ENCODE measurements around the gene SMURF2. TPM values are rescaled to one million over a fixed set of nuclear protein-coding genes. Genes with fewer than 3 reads are reported as not detected.
A peak's percentile ranks its signal among the peaks of the same experiment; 100 is the strongest.
"Not testable (repeated sequence)": the region's sequence is repeated elsewhere in the genome, so short reads cannot be mapped to it uniquely, and the experiment has no call there.

The SMURF2 gene
- total RNA-seq, 4 donors from 2014 or later, result 18.4 to 92.0 (median 37.3) TPM

DNA sequence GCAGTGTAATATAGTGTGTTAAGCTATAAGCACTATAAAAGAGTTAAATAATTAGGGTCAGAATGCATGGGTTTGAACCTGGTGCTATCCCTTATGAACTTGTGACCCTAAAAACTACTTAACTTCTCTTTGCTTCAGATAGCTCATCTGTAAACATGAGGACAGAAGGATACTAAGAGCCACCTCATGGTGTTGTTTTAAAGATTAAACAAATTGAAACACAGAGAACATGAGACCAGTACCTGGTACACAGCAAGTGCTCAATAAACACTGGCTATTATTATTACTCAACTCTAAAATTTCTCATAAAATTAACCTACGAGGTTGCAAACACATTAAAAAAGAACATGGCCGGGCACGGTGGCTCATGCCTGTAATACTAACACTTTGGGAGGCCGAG, 43.3 kb downstream of the SMURF2 start:
- Histone ChIP-seq H3K27ac (no peak overlapping the region), H3K4me3 (no peak overlapping the region), H3K4me1 (peaks cover 0 to 8% of the 10 kb centered on the region in 2 donors), H3K9me3 (no peaks in the 10 kb centered on the region), H3K36me3 (no peaks in the 10 kb centered on the region), H3K27me3 (no peaks in the 10 kb centered on the region)
- TF ChIP-seq, protein P1, sequence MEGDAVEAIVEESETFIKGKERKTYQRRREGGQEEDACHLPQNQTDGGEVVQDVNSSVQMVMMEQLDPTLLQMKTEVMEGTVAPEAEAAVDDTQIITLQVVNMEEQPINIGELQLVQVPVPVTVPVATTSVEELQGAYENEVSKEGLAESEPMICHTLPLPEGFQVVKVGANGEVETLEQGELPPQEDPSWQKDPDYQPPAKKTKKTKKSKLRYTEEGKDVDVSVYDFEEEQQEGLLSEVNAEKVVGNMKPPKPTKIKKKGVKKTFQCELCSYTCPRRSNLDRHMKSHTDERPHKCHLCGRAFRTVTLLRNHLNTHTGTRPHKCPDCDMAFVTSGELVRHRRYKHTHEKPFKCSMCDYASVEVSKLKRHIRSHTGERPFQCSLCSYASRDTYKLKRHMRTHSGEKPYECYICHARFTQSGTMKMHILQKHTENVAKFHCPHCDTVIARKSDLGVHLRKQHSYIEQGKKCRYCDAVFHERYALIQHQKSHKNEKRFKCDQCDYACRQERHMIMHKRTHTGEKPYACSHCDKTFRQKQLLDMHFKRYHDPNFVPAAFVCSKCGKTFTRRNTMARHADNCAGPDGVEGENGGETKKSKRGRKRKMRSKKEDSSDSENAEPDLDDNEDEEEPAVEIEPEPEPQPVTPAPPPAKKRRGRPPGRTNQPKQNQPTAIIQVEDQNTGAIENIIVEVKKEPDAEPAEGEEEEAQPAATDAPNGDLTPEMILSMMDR (IDR thresholded peaks at IDR 0.05), result no peak
- TF ChIP-seq POLR2A (IDR thresholded peaks at IDR 0.05), result no peak
- intact Hi-C loops (cut with DNase I; ENCODE audit: low total_unique reads), result no loop called here
- DNase-seq, result no peak

DNA sequence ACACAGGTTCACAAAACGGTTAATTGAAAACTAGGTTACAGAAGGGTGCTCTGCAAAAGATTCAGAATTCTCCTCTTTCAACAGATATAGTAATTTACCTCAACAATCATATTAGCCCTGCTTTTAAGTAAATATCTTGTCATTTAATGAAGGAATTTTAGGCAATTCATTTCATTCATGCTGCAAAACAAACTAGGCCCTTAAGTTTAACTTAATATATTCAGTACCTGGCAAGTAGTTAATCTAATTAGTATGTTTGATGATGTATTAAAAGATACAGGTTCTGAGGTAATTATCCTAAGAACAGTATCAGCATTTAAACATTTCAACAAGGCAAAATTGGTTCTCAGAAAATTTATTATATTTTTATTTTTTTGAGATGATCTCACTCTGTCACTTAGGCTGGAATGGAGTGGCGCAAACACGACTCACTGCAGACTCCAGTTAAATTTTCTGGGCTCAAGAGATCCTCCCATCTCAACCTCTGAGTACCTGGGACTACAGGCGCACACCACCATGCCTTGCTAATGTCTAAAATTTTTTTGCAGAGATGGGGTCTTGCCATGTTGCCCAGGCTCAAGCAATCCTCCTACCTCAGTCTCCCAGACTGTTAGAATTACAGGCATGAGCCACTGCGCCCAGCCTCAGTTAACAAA, 44.9 kb downstream of the SMURF2 start:
- Histone ChIP-seq H3K4me1 (peaks cover 0 to 8% of the 10 kb centered on the region in 2 donors), H3K27me3 (no peaks in the 10 kb centered on the region), H3K9me3 (no peaks in the 10 kb centered on the region), H3K27ac (no peak overlapping the region), H3K4me3 (no peak overlapping the region), H3K36me3 (no peaks in the 10 kb centered on the region)
- intact Hi-C loops (cut with DNase I; ENCODE audit: low total_unique reads), result no loop called here
- DNase-seq, result no peak
- TF ChIP-seq POLR2A (IDR thresholded peaks at IDR 0.05), result no peak
- TF ChIP-seq, protein P1 (IDR thresholded peaks at IDR 0.05), result no peak

DNA sequence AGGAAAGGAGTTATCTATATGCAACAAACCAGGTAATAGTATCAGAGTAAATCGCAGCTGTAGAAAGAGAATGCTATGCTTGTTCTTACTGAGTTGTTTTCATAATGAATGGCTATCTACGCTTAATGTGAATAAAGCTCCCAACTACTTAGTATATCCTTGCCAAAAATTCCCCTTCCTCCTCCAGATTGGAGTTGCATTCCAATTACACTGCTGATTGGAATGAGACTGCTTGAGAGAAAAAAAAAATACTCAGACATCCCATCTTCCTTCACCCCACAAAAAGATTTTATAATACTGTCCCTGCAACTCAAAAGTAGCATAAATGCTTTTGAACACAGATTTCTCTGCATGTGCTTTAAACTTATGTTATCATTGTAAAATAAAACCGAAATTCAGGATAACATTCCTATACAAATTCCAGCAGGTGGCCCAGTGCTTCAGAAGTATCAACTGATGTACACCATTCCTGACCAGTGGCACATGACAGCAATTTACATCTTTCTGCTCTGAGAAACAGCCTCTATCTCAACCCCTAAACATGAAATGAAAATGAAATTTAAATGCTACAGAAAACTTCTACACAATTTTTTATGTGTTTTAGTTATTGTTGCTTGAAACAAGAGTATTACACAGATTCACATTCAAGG, 47.0 kb downstream of the SMURF2 start:
- intact Hi-C loops (cut with DNase I; ENCODE audit: low total_unique reads), result no loop called here
- peaks cover 0 to 8% of the 10 kb centered on the region in 2 donors for H3K4me1 ChIP-seq
- H3K9me3 ChIP-seq, result no peaks in the 10 kb centered on the region
- H3K4me3 ChIP-seq, result no peak overlapping the region
- H3K27ac ChIP-seq, result peak overlapping the region in 1 of 2 donors; percentile 28
- no peak for TF ChIP-seq POLR2A (IDR thresholded peaks at IDR 0.05)
- TF ChIP-seq, protein P1 (IDR thresholded peaks at IDR 0.05), result no peak
- DNase-seq, result no peak
- H3K36me3 ChIP-seq, result no peaks in the 10 kb centered on the region
- H3K27me3 ChIP-seq, result no peaks in the 10 kb centered on the region

DNA sequence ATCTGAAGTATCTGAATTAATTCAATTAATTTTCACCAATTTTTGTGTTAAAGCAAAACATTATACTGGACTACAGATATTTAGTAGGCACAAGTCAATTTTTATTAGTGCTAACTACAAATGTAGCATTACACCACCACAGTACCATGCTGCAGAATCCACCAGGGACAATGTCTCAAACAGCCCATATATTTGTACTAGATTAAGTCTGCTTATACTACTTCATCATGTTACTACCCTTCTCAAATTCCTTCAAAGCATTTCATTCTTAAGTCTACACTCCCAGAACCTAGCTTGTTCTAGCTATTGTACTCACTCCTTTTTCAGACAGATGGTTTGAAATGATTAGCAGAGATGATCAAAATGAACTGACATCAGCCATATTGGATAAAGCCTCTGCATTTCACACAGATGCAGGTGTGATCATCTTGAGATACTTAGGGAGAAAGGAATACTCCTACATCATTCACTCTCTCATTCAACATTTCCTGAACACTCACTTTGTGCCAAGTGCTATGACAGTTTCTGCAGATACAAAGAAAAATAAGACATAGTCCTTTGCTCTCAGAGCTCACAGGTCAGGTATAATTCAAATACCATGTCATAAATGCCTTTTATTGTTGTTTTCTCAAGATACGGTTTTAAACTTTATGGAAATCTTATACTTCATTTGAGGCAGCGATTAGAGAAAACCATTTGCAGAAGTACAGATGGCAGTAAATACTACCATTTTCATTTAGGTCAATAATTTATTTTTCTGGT, 47.7 kb downstream of the SMURF2 start:
- H3K4me3 ChIP-seq, result no peak overlapping the region
- TF ChIP-seq POLR2A (IDR thresholded peaks at IDR 0.05), result no peak
- TF ChIP-seq, protein P1 (IDR thresholded peaks at IDR 0.05), result no peak
- no peaks in the 10 kb centered on the region for H3K27me3 ChIP-seq
- DNase-seq, result no peak
- intact Hi-C loops (cut with DNase I; ENCODE audit: low total_unique reads), result no loop called here
- no peaks in the 10 kb centered on the region for H3K36me3 ChIP-seq
- peak overlapping the region in 1 of 2 donors; percentile 28 for H3K27ac ChIP-seq
- peaks cover 0 to 8% of the 10 kb centered on the region in 2 donors for H3K4me1 ChIP-seq
- H3K9me3 ChIP-seq, result no peaks in the 10 kb centered on the region

DNA sequence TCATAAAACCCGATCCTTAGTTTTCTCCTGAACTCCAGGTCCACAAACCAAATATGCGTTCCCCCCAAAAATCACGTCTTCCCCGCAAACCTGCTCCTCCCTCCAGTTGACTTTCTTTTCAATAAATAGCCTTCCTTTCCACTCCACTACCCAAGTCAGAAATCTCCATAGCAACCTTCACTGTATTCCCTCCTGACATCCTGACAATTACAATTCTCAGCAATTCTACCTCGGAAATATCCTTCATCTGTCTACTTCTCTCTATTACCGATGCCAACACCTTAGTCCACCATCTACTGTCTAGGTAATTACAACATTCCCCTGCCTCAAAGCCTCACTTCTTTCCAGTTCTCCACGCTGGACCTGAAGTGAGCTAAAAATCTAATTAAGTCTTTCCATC, 50.7 kb downstream of the SMURF2 start:
- peaks cover 0 to 8% of the 10 kb centered on the region in 2 donors for H3K4me1 ChIP-seq
- intact Hi-C loops (cut with DNase I; ENCODE audit: low total_unique reads), result no loop called here

DNA sequence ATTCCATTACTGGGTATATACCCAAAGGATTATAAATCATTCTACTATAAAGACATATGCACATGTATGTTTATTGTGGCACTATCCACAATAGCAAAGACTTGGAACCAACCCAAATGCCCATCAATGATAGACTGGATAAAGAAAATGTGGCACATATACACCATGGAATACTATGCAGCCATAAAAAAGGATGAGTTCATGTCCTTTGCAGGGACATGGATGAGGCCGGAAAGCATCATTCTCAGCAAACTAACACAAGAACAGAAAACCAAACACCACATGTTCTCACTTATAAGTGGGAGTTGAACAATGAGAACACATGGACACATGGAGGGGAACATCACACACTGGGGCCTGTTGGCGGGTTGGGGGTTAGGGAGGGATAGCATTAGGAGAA, 51.9 kb downstream of the SMURF2 start:
- H3K9me3 ChIP-seq; intact Hi-C loops (cut with DNase I; ENCODE audit: low total_unique reads); H3K27me3 ChIP-seq; DNase-seq; H3K4me1 ChIP-seq; H3K4me3 ChIP-seq; H3K27ac ChIP-seq; H3K36me3 ChIP-seq: not testable (repeated sequence)

More for the DNA sequence above, 50.7 kb downstream of the SMURF2 start:
- no peak for TF ChIP-seq POLR2A (IDR thresholded peaks at IDR 0.05)
- TF ChIP-seq, protein P1 (IDR thresholded peaks at IDR 0.05), result no peak
- Histone ChIP-seq H3K27ac (no peak overlapping the region), H3K36me3 (no peaks in the 10 kb centered on the region), H3K9me3 (no peaks in the 10 kb centered on the region), H3K27me3 (no peaks in the 10 kb centered on the region), H3K4me3 (no peak overlapping the region)
- DNase-seq, result no peak

Measured in uterus (tissue), 4 donors.